GM21360 (cell line): Measurements from ENCODE around the gene ANKRD36.
"Not testable (repeated sequence)": the region's sequence is repeated elsewhere in the genome, so short reads cannot be mapped to it uniquely, and the experiment has no call there.

Experiments used
- ATAC-seq: cut with Tn5 transposase; IDR thresholded peaks from one replicate; pipeline ENCODE4 v1.9.1; 2021; ENCODE audit warnings: mild to moderate bottlenecking, moderate library complexity; ENCODE audit not compliant: unreplicated experiment

ANKRD36 gene

DNA sequence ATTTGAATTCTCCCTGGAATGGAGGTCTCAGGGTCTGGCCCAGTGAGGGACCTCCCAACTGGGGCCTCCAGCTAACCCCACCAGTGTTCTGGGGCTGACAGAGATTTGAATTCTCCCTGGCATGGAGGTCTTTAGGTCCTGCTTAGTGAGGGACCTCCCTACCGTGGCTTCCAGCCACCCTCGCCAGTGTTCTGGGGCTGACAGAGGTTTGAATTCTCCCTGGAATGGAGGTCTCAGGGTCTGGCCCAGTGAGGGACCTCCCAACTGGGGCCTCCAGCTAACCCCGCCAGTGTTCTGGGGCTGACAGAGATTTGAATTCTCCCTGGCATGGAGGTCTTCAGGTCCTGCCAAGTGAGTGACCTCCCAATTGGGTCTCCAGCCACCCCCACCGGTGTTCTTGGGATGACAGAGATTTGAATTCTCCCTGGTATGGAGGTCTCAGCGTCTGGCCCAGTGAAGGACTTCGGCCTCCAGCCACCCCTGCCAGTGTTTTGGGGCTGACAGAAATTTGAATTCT, 155.2 kb downstream of the ANKRD36 start:
- not testable (repeated sequence) for ATAC-seq

DNA sequence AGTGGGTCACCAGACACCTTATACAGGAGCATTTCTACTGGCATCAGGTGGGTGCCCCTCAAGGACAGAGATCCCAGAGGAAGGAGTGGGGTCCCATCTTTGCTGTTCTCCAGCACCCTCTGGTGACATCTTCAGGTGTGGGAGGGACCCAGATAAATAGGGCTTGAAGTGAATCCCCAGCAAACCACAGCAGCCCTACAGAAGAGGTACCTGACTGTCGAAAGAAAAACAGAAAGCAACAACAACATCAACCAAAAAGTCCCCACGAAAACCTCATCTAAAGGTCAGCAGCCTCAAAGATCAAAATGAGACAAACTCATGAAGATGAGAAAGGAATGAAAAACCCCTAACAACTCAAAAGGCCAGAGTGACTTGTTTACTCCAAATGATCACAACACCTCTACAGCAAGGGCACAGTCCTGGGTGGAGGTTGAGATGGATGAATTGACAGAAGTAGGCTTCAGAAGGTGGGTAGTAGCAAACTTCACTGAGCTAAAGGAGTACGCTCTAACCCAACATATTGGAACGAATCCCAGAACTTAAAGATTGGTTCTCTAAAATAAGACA, 163.4 kb downstream of the ANKRD36 start:
- ATAC-seq, result not testable (repeated sequence)

DNA sequence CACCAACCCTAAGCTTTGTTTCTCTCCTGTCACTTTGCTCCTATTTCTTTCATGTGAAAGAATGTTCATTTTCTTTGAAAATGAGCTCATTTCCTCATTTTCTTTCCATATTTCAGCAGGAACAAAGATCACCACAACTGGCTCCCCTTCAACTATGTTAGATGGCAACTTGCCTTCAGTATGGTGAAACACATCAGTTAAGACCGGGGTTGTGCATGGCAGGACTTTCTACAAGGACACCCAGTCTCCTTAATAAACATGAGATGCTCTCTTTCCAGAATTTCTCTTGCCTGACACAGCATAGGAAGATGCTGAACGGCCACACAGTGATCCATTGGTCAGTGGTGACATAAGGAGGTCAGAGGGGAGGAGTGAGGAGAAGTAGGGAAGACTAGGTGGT, 172.2 kb downstream of the ANKRD36 start:
- not testable (repeated sequence) for ATAC-seq

GRCh38 chr2:97293687-97294086, 180.7 kb downstream of the ANKRD36 start:
- ATAC-seq, result not testable (repeated sequence)
